Measurements from ENCODE around the gene CDC42EP4.

- no peak for TF ChIP-seq CTCF (IDR thresholded peaks at IDR 0.05)
- no peak for TF ChIP-seq POLR2A (IDR thresholded peaks at IDR 0.05)
Measured at GRCh38 chr17:73324160-73324475, 12.3 kb upstream of the CDC42EP4 start.
